Ishikawa (cell line): ENCODE data around the gene CSF1.

Experiments used
- CEBPB ChIP-seq: IDR thresholded peaks from 2 replicates; pipeline ENCODE4 v1.6.1; 2012
- CREB1 ChIP-seq: IDR thresholded peaks from 2 replicates; pipeline ENCODE4 v1.6.1; 2012; ENCODE audit warnings: low read depth
- FOXM1 ChIP-seq: IDR thresholded peaks from 2 replicates; pipeline ENCODE4 v1.6.1; 2012; ENCODE audit warnings: low read depth, borderline replicate concordance
- RAD21 ChIP-seq: IDR thresholded peaks from 2 replicates; pipeline ENCODE4 v1.6.1; 2012; ENCODE audit warnings: low read depth
- TAF1 ChIP-seq: IDR thresholded peaks from 2 replicates; pipeline ENCODE4 v1.6.1; 2012; ENCODE audit warnings: low read depth, mild to moderate bottlenecking
- TEAD4 ChIP-seq: IDR thresholded peaks from 2 replicates; pipeline ENCODE4 v1.6.1; 2012
- TF ChIP-seq, protein P1 (sequence below): IDR thresholded peaks from 2 replicates; pipeline ENCODE4 v1.6.1; 2012

GRCh38 chr1:109906839-109907180 is 3.8 kb upstream of the CSF1 start:
- TF ChIP-seq CREB1 (no peak), CEBPB (no peak), TEAD4 (no peak), FOXM1 (no peak), RAD21 (no peak), TAF1 (no peak)
- TF ChIP-seq, protein P1, sequence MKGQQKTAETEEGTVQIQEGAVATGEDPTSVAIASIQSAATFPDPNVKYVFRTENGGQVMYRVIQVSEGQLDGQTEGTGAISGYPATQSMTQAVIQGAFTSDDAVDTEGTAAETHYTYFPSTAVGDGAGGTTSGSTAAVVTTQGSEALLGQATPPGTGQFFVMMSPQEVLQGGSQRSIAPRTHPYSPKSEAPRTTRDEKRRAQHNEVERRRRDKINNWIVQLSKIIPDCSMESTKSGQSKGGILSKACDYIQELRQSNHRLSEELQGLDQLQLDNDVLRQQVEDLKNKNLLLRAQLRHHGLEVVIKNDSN = no peak
